Measurements from ENCODE around the gene RIMS3.

The RIMS3 gene

DNA sequence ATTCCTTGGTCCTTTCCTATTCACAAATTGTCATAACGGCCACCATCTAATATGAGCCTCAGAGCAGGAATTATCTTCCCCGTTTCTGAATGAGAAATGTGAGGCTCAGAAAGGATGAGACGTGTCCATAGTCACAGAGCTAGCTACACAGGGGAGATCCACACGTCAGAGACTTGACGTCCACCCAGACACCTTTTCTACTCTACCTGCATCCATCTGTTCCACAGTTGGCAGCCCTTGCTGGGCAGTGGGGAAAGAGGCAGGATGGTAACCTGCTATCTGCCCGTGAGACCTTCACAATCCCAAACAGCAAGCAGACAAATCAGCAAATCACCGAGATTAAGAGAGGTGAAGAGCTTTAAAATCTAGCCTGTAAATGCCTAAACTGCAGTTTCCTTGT is 8.4 kb downstream of the RIMS3 start:
- no peak overlapping the region for H3K4me3 ChIP-seq (ENCODE audit: low read length)
- DNase-seq (ENCODE audit: low read depth), result no peak
- TF ChIP-seq, protein P1, sequence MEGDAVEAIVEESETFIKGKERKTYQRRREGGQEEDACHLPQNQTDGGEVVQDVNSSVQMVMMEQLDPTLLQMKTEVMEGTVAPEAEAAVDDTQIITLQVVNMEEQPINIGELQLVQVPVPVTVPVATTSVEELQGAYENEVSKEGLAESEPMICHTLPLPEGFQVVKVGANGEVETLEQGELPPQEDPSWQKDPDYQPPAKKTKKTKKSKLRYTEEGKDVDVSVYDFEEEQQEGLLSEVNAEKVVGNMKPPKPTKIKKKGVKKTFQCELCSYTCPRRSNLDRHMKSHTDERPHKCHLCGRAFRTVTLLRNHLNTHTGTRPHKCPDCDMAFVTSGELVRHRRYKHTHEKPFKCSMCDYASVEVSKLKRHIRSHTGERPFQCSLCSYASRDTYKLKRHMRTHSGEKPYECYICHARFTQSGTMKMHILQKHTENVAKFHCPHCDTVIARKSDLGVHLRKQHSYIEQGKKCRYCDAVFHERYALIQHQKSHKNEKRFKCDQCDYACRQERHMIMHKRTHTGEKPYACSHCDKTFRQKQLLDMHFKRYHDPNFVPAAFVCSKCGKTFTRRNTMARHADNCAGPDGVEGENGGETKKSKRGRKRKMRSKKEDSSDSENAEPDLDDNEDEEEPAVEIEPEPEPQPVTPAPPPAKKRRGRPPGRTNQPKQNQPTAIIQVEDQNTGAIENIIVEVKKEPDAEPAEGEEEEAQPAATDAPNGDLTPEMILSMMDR (IDR thresholded peaks at IDR 0.05; ENCODE audit: insufficient read depth, low read depth, low read length, missing control alignments), result no peak

DNA sequence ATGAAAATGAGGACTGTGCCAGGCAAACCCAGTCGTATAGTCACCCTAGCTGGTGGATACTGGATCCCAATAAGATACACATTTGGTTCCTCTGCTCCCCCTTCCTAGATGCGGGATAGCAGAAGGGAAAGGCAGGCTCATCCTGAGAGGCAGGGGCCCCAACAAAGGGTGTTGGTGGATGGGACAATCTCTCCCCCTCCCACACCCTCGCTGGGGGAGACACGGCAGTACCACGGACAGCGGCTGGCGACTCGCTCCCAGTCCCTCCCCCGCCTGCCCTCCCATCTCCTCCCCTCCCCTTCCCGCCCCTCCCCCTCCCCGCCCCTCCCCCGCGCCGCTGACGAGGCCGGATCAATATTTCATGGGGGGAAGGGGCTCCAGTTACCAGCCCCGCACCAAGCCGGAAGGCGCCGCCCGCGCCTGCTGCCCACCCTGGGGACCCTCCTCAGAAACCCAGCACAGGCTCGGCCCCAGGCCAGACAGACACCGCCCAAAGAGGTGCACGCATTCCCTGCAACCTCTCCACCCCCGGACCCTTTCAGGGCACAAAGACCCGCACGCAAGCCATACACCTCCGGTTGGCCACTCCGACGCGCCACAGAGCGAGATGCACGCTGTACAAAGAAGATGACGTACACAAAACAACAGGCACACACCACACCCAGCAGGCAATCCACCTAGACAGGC is 11.5 kb downstream of the RIMS3 start:
- no peak overlapping the region for H3K4me3 ChIP-seq (ENCODE audit: low read length)
- no peak for DNase-seq (ENCODE audit: low read depth)
- TF ChIP-seq, protein P1 (IDR thresholded peaks at IDR 0.05; ENCODE audit: insufficient read depth, low read depth, low read length, missing control alignments), result no peak

GRCh38 chr1:40652979-40653378 is 12.5 kb downstream of the RIMS3 start:
- TF ChIP-seq, protein P1 (IDR thresholded peaks at IDR 0.05; ENCODE audit: insufficient read depth, low read depth, low read length, missing control alignments), result no peak
- no peak overlapping the region for H3K4me3 ChIP-seq (ENCODE audit: low read length)
- peak; percentile 77 for DNase-seq (ENCODE audit: low read depth)

GRCh38 chr1:40652468-40652867 is 13.0 kb downstream of the RIMS3 start:
- H3K4me3 ChIP-seq (ENCODE audit: low read length), result no peak overlapping the region
- no peak for DNase-seq (ENCODE audit: low read depth)
- TF ChIP-seq, protein P1 (IDR thresholded peaks at IDR 0.05; ENCODE audit: insufficient read depth, low read depth, low read length, missing control alignments), result no peak

DNA sequence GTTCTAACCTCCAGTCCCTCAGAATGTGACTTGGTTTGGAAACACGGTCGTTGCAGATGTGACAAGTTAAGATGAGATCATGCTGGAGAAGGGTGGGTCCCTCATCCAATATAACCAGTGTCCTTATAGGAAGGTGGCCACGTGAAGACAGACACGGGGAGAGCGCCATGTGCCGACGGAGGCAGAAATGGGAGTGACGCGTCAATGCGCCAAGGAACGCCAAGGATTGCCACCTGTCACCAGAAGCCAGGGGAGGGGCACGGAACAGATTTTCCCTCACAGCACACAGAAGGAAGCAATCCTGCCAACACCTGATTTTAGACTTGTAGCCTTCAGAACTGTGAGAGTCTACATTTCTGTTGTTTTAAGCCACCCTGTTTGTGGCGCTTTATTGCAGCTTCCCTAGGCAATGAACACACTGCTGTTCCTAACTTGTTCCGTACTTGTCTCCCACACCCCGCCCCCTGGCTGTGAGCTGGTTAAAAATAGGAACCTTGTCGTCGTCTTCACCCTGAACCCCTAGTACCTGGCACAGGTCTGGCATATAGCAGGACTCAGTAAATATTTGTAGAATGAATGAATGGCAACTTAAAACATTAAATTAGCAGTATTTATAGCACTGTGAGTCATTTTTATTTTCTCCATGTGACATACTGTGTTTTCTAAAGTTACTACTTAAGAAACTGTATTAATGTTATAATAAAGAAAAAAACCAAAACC is 14.2 kb downstream of the RIMS3 start:
- H3K4me3 ChIP-seq (ENCODE audit: low read length), result no peak overlapping the region
- TF ChIP-seq, protein P1 (IDR thresholded peaks at IDR 0.05; ENCODE audit: insufficient read depth, low read depth, low read length, missing control alignments), result peak; percentile 29
- DNase-seq (ENCODE audit: low read depth), result peak; percentile 36

GRCh38 chr1:40650075-40650474 is 15.4 kb downstream of the RIMS3 start:
- DNase-seq (ENCODE audit: low read depth), result peak; percentile 59
- TF ChIP-seq, protein P1 (IDR thresholded peaks at IDR 0.05; ENCODE audit: insufficient read depth, low read depth, low read length, missing control alignments), result peak; percentile 31

More at GRCh38 chr1:40650075-40650474, 15.4 kb downstream of the RIMS3 start:
- no peak overlapping the region for H3K4me3 ChIP-seq (ENCODE audit: low read length)

Measured in epithelial cell of esophagus (primary cell).